NT2/D1 (cell line): ENCODE measurements around the gene RNF212.

ENCODE experiments used
- DNase-seq: peaks from one replicate; pipeline ENCODE4 v3.0.0-alpha.2; 2011; ENCODE audit warnings: low read depth, low spot score
- H3K27me3 ChIP-seq: 2 replicates; pipeline ENCODE4 v1.6.0; 2011; ENCODE audit warnings: mild to moderate bottlenecking; ENCODE audit not compliant: insufficient read length, insufficient read depth
- H3K36me3 ChIP-seq: 2 replicates; pipeline ENCODE4 v1.6.1; 2011; ENCODE audit warnings: mild to moderate bottlenecking, low read length, mixed read lengths; ENCODE audit not compliant: insufficient read depth, insufficient read length
- H3K4me1 ChIP-seq: 2 replicates; pipeline ENCODE4 v1.5.1; 2011; ENCODE audit not compliant: insufficient read depth, insufficient read length
- H3K4me3 ChIP-seq: 2 replicates; pipeline ENCODE4 v1.5.1; 2011; ENCODE audit warnings: low read depth; ENCODE audit not compliant: insufficient read length
- H3K9ac ChIP-seq: 2 replicates; pipeline ENCODE4 v1.6.0; 2011; ENCODE audit warnings: low read depth; ENCODE audit not compliant: insufficient read length
- H3K9me3 ChIP-seq: 2 replicates; pipeline ENCODE4 v1.5.1; 2011; ENCODE audit warnings: mild to moderate bottlenecking, low read length; ENCODE audit not compliant: insufficient read depth
- SUZ12 ChIP-seq: IDR thresholded peaks from 2 replicates; pipeline ENCODE4 v1.6.1; 2011; ENCODE audit not compliant: insufficient read length, insufficient read depth; ENCODE audit errors: extremely low read depth
- YY1 ChIP-seq: IDR thresholded peaks from 2 replicates; pipeline ENCODE4 v1.6.1; 2011; ENCODE audit not compliant: insufficient read length, insufficient read depth
- ZNF274 ChIP-seq: IDR thresholded peaks from 2 replicates; pipeline ENCODE4 v1.6.1; 2011; ENCODE audit warnings: mild to moderate bottlenecking, low read depth, low read length

The RNF212 gene

DNA sequence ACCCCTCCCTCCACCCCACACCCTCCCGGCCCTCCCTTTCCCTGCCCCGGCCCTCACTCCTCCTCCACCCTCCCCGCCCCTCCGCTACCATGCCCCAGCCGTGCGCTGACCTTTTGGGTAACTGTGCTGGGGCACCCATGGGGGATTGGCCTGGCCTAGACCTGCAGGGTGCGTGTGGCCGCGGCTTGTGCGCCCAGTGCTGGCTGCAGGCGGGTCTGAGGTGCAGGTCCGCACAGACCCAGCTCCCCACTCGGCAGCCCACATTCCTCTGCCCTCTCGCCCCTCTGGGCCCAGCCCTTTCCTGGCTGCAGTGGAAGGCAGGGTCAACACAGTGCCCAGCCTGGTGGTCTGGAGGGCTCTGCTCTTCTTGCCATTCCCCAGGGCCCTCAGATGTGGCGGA is 77.3 kb downstream of the RNF212 start:
- Histone ChIP-seq H3K9me3 (no peaks in the 10 kb centered on the region), H3K27me3 (peaks cover 2% of the 10 kb centered on the region), H3K9ac (peak overlapping the region; percentile 50), H3K4me3 (no peak overlapping the region), H3K4me1 (peaks cover 39% of the 10 kb centered on the region), H3K36me3 (no peaks in the 10 kb centered on the region)
- no peak for DNase-seq
- no peak for TF ChIP-seq YY1
- no peak for TF ChIP-seq SUZ12
- no peak for TF ChIP-seq ZNF274

DNA sequence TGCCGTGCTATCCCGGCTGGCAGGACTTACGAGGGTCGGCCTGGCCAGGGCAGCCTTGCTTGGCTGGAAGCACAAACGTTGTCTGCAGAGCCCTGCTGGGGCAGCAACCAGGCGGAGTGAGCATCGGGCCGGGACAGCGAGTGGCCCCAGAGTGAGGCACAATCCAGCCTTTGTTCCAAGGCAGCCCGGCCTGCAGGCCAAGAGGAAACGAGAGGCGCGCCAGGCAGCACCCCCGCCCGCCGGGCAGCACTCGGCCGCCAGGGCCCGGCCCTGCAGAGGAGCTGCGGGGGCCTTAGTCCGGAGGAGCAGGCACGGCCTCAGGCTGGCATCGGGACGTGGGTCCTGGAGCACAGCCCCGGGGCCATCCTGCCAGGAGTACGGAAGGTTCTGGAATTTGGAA is 77.9 kb downstream of the RNF212 start:
- Histone ChIP-seq H3K9me3 (no peaks in the 10 kb centered on the region), H3K36me3 (no peaks in the 10 kb centered on the region), H3K4me3 (no peak overlapping the region), H3K4me1 (peaks cover 38% of the 10 kb centered on the region), H3K27me3 (peaks cover 2% of the 10 kb centered on the region), H3K9ac (peak overlapping the region; percentile 26)
- DNase-seq: no peak
- TF ChIP-seq SUZ12 (no peak), YY1 (no peak), ZNF274 (no peak)

DNA sequence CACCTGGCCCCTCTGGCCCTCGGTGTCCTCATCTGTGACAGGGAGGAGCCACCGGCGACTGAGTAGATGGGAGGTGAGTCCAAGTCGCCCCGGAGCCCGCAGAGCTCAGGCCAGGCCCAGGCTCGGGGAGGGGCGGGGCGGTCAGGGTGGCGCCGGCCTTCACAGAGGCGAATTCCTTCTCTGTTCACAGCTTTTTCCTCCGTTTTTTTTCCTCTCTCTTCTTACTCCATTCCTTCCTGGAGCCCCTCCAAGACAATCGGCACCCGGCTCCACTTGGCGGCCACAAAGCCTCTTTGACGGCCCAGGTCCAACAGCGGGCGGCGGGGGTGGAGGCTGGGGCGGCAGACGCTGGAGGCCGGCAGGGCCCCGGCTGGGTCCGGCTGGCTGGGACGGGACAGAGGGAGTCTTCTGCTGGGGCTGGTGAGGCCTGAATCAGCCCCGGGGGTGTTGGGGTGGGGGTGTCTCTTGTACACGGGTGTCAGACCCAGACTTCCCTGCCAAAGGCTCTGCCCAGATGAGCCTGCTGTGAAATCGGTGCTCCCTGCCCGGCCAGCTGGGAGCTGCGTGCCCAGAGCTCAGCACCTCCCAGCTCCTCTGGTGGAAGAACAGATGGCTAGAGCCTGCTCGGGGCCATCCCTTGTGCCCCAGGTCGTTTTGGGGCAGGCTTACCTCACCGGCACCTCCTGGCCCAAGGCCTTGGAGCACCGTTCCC is 79.4 kb downstream of the RNF212 start:
- Histone ChIP-seq H3K9me3 (no peaks in the 10 kb centered on the region), H3K27me3 (peaks cover 2% of the 10 kb centered on the region), H3K4me3 (no peak overlapping the region), H3K36me3 (no peaks in the 10 kb centered on the region), H3K4me1 (peaks cover 33% of the 10 kb centered on the region), H3K9ac (peak overlapping the region; percentile 32)
- DNase-seq: no peak
- TF ChIP-seq YY1: no peak
- TF ChIP-seq ZNF274: no peak
- no peak for TF ChIP-seq SUZ12

DNA sequence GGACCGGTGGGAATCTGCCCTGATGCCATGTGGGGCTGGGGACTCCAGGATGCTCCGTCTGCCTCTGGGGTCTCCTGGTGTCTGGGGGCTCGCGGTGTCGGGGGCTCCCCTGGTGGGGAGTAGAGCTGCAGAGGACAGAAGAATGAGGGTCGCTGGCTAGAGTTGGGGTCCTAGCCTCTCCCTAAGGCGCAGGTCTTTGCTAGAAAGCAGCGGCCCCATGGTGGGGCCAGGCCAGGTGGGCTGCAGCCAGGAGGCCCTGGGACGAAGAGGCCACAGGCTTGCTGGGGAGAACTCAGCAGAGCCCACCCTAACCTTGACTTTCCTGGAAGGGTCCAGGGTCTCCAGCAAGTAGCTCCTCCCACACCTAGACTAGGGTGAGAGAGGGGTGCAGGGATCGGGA is 80.5 kb downstream of the RNF212 start:
- no peaks in the 10 kb centered on the region for H3K9me3 ChIP-seq
- no peak for DNase-seq
- no peak overlapping the region for H3K9ac ChIP-seq
- H3K4me3 ChIP-seq: no peak overlapping the region
- H3K4me1 ChIP-seq: peaks cover 30% of the 10 kb centered on the region
- no peak for TF ChIP-seq SUZ12
- TF ChIP-seq YY1: no peak
- TF ChIP-seq ZNF274: no peak
- peaks cover 6% of the 10 kb centered on the region for H3K27me3 ChIP-seq
- no peaks in the 10 kb centered on the region for H3K36me3 ChIP-seq

DNA sequence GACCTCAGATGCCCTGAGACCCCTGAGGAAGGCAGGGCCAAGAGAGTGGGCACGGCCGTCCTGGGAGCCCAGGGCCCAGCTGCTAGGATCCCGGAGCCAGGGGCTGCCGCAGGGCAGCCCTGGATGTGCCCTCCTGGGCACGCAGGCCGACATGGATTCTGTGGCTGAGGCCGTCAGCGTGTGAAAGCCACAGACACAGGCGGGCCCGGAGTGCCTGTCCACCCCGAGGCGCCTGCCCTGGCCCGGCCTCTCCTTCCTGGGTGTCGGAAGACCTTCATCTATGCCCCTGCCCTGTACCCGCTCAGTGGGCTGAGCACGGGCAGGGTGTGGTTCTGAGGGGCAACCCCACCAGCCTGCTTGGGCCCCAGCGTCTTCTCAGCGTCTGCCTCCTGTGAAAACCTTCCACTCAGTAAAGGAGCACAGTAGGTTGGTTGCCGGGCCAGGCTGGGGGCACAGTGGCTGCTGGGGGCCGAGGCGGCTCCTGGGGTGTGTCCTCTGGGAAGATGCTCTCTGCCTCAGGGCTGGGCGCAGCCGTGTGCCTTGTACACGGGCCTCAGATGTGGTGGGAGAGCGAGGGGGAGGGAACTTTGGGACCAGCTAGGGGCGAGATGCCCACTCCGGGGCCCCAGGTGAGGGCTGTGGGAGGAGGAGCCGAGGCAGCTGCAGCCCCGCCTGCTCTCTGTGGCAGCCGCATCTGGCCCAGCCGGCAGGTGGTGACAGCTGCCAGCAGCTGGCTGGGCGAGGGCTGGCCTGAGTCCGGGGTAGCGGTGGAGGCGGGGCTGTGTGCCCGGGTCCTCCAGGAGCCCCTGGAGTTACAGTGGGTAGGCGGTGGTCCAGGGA is 81.2 kb downstream of the RNF212 start:
- Histone ChIP-seq H3K36me3 (no peaks in the 10 kb centered on the region), H3K9ac (no peak overlapping the region), H3K4me3 (no peak overlapping the region), H3K9me3 (no peaks in the 10 kb centered on the region), H3K27me3 (peaks cover 6% of the 10 kb centered on the region), H3K4me1 (peaks cover 31% of the 10 kb centered on the region)
- TF ChIP-seq YY1: no peak
- no peak for TF ChIP-seq SUZ12
- TF ChIP-seq ZNF274: no peak
- no peak for DNase-seq

DNA sequence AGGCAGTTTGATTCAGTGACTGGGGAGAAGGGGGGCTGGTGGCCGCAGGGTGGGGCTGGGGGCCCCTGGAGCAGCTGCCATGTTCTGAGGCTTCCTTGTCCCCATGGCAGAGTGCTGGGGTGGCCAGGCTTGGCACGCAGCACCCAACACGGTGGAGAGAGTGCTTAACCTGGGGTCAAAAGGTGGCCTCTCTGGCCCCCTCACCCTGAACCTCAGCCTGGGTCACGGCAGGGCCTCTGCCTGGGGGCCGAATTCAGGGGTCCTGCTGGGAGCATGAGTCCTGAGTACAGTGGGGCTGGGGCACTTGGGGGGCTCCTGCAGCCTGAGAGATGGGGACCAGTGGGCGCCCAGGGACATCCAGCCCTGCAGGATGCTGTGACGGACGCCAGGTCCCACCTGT is 82.0 kb downstream of the RNF212 start:
- peaks cover 6% of the 10 kb centered on the region for H3K27me3 ChIP-seq

DNA sequence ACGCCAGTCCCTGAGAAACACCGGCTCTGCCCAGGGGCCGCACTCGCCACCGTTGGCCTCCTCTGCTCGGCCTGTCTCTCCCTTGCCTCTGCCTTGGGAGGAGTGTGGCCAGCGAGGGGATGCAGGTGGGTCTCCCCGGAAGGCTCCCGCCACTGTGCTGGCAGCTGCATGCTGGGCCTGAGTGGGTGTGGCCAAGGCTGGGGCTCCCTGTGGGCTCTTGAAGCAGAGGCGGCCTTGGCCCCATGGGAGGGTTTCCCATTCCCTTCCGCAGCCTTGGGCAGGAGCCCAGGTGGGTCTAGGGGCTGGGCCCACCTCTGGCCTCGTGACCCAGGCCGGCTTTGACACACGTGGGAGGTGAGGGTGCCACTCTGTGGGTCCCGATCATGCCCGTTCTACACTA is 82.8 kb downstream of the RNF212 start:
- no peak overlapping the region for H3K9ac ChIP-seq
- H3K9me3 ChIP-seq: no peaks in the 10 kb centered on the region
- TF ChIP-seq SUZ12 (no peak), ZNF274 (no peak), YY1 (no peak)
- peaks cover 6% of the 10 kb centered on the region for H3K36me3 ChIP-seq
- H3K27me3 ChIP-seq: peaks cover 6% of the 10 kb centered on the region
- no peak for DNase-seq
- peaks cover 29% of the 10 kb centered on the region for H3K4me1 ChIP-seq
- H3K4me3 ChIP-seq: no peak overlapping the region

More for the DNA sequence above, 82.0 kb downstream of the RNF212 start:
- TF ChIP-seq SUZ12: no peak
- TF ChIP-seq ZNF274: no peak
- TF ChIP-seq YY1: no peak
- Histone ChIP-seq H3K4me1 (peaks cover 29% of the 10 kb centered on the region), H3K9ac (no peak overlapping the region), H3K4me3 (no peak overlapping the region), H3K36me3 (no peaks in the 10 kb centered on the region), H3K9me3 (no peaks in the 10 kb centered on the region)
- DNase-seq: no peak
